Mesendoderm (in vitro differentiated cells): Measurements from ENCODE around the gene SLC12A8.

Experiments
- DNase-seq: peaks from one replicate; pipeline ENCODE4 v3.0.0; 2013
- H2AK5ac ChIP-seq: 2 replicates; pipeline ENCODE4 v1.6.1; 2013; ENCODE audit warnings: low read length, inconsistent platforms
- H2BK120ac ChIP-seq: 2 replicates; pipeline ENCODE4 v1.6.1; 2013; ENCODE audit warnings: low read depth, mild to moderate bottlenecking, low read length, moderate library complexity, mixed read lengths
- H2BK15ac ChIP-seq: replicated peaks from 2 replicates; pipeline ENCODE4 v1.6.1; 2013; ENCODE audit warnings: low read depth, mild to moderate bottlenecking, moderate library complexity
- H2BK5ac ChIP-seq: 2 replicates; pipeline ENCODE4 v1.6.1; 2013; ENCODE audit warnings: low read length, inconsistent platforms
- H3K18ac ChIP-seq: 2 replicates; pipeline ENCODE4 v1.6.1; 2013; ENCODE audit warnings: mild to moderate bottlenecking, low read length, mixed read lengths
- H3K23ac ChIP-seq: one replicate; pipeline ENCODE4 v1.6.1; 2013; ENCODE audit warnings: low read length
- H3K27ac ChIP-seq: 2 replicates; pipeline ENCODE4 v1.5.1; 2013; ENCODE audit warnings: low read depth, mild to moderate bottlenecking, inconsistent platforms, low read length, moderate library complexity
- H3K27me3 ChIP-seq: 2 replicates; pipeline ENCODE4 v1.6.1; 2013; ENCODE audit warnings: low read length, control low read depth, mild to moderate bottlenecking, inconsistent platforms; ENCODE audit not compliant: insufficient read depth, poor library complexity
- H3K36me3 ChIP-seq: 2 replicates; pipeline ENCODE4 v1.6.1; 2013; ENCODE audit warnings: low read length, inconsistent platforms; ENCODE audit not compliant: control insufficient read depth, insufficient read depth
- H3K4ac ChIP-seq: one replicate; pipeline ENCODE4 v1.6.1; 2013; ENCODE audit warnings: low read depth, mild to moderate bottlenecking, low read length, moderate library complexity
- H3K4me1 ChIP-seq: 2 replicates; pipeline ENCODE4 v1.6.1; 2013; ENCODE audit warnings: low read depth, low read length, inconsistent platforms; ENCODE audit not compliant: control insufficient read depth
- H3K4me2 ChIP-seq: 2 replicates; pipeline ENCODE4 v1.6.1; 2013; ENCODE audit warnings: low read length
- H3K4me3 ChIP-seq: 2 replicates; pipeline ENCODE4 v1.5.1; 2013; ENCODE audit warnings: mild to moderate bottlenecking, low read length
- H3K56ac ChIP-seq: one replicate; pipeline ENCODE4 v1.6.1; 2013; ENCODE audit warnings: low read length
- H3K79me1 ChIP-seq: 2 replicates; pipeline ENCODE4 v1.6.1; 2013; ENCODE audit warnings: low read length, inconsistent platforms
- H3K79me2 ChIP-seq: 2 replicates; pipeline ENCODE4 v1.6.1; 2013; ENCODE audit warnings: mild to moderate bottlenecking, low read length; ENCODE audit not compliant: control insufficient read depth, insufficient read depth
- H3K9ac ChIP-seq: 2 replicates; pipeline ENCODE4 v1.6.1; 2013; ENCODE audit warnings: low read length, inconsistent platforms
- H4K5ac ChIP-seq: one replicate; pipeline ENCODE4 v1.6.1; 2013; ENCODE audit warnings: low read length
- H4K8ac ChIP-seq: one replicate; pipeline ENCODE4 v1.6.1; 2013; ENCODE audit warnings: low read depth, mild to moderate bottlenecking, control low read depth, low read length, moderate library complexity
- WGBS: extraction: QIAGEN DNeasy Blood & Tissue Kit; methylation state at CpG from one replicate; pipeline ENCODE4 v1.1.7; 2013; ENCODE audit warnings: low lambda C conversion rate, missing lambda C conversion rate; ENCODE audit not compliant: insufficient coverage; ENCODE audit errors: extremely low coverage; 5-methylcytosine and 5-hydroxymethylcytosine counted together

SLC12A8 gene

GRCh38 chr3:125039131-125040100, 173.1 kb downstream of the SLC12A8 start:
- no peak overlapping the region for H3K23ac ChIP-seq
- peak; percentile 84 for DNase-seq
- H2BK5ac ChIP-seq, result peak overlapping the region; percentile 61
- H3K27ac ChIP-seq, result peak overlapping the region; percentile 27
- H3K4me3 ChIP-seq, result no peak overlapping the region
- H2AK5ac ChIP-seq, result no peak overlapping the region
- H3K4ac ChIP-seq, result no peak overlapping the region
- H3K27me3 ChIP-seq, result no peaks in the 10 kb centered on the region
- peaks cover 24% of the 10 kb centered on the region for H3K79me1 ChIP-seq
- H3K18ac ChIP-seq, result peak overlapping the region; percentile 83
- H2BK120ac ChIP-seq, result peak overlapping the region; percentile 76
- H3K9ac ChIP-seq, result peak overlapping the region; percentile 2
- peaks cover 72% of the 10 kb centered on the region for H3K79me2 ChIP-seq
- no peak overlapping the region for H4K8ac ChIP-seq
- no peak overlapping the region for H3K4me2 ChIP-seq
- no peak overlapping the region for H4K5ac ChIP-seq
- H3K56ac ChIP-seq, result peak overlapping the region; percentile 72
- peaks cover 1% of the 10 kb centered on the region for H3K36me3 ChIP-seq
- WGBS, result no CpG with 5 or more reads among the region's 11 CpGs
- no peak overlapping the region for H2BK15ac ChIP-seq
- peaks cover 31% of the 10 kb centered on the region for H3K4me1 ChIP-seq

GRCh38 chr3:125037498-125038150, 174.9 kb downstream of the SLC12A8 start:
- Histone ChIP-seq H3K4me3 (no peak overlapping the region), H2AK5ac (no peak overlapping the region), H2BK15ac (no peak overlapping the region), H3K56ac (no peak overlapping the region), H3K79me2 (peaks cover 65% of the 10 kb centered on the region), H3K36me3 (no peaks in the 10 kb centered on the region), H3K4ac (no peak overlapping the region), H3K9ac (no peak overlapping the region), H3K4me2 (no peak overlapping the region), H4K8ac (no peak overlapping the region), H2BK120ac (no peak overlapping the region), H3K4me1 (peaks cover 22% of the 10 kb centered on the region), H3K23ac (no peak overlapping the region), H3K27ac (no peak overlapping the region), H3K79me1 (peaks cover 19% of the 10 kb centered on the region), H2BK5ac (no peak overlapping the region), H3K27me3 (no peaks in the 10 kb centered on the region), H4K5ac (no peak overlapping the region), H3K18ac (no peak overlapping the region)
- DNase-seq, result no peak
- no CpG with 5 or more reads among the region's 2 CpGs for WGBS

GRCh38 chr3:125035217-125035616, 177.3 kb downstream of the SLC12A8 start:
- Histone ChIP-seq H3K4ac (no peak overlapping the region), H3K4me2 (no peak overlapping the region), H4K5ac (no peak overlapping the region), H3K36me3 (no peaks in the 10 kb centered on the region), H3K56ac (no peak overlapping the region), H3K18ac (no peak overlapping the region), H3K23ac (no peak overlapping the region), H2BK5ac (no peak overlapping the region), H3K4me3 (no peak overlapping the region), H2BK15ac (no peak overlapping the region), H3K4me1 (peaks cover 26% of the 10 kb centered on the region), H2AK5ac (no peak overlapping the region), H3K27ac (no peak overlapping the region), H3K9ac (no peak overlapping the region), H4K8ac (no peak overlapping the region), H2BK120ac (no peak overlapping the region), H3K27me3 (no peaks in the 10 kb centered on the region), H3K79me1 (peaks cover 27% of the 10 kb centered on the region), H3K79me2 (peaks cover 61% of the 10 kb centered on the region)
- WGBS, result no CpG with 5 or more reads among the region's 5 CpGs
- no peak for DNase-seq

- WGBS, result no CpG with 5 or more reads among the region's 14 CpGs
- H2BK120ac ChIP-seq, result no peak overlapping the region
- peaks cover under 1% of the 10 kb centered on the region for H3K36me3 ChIP-seq
- H4K8ac ChIP-seq, result no peak overlapping the region
- no peaks in the 10 kb centered on the region for H3K27me3 ChIP-seq
- H3K27ac ChIP-seq, result no peak overlapping the region
- no peak overlapping the region for H3K4me2 ChIP-seq
- DNase-seq, result no peak
- no peak overlapping the region for H3K56ac ChIP-seq
- no peak overlapping the region for H2AK5ac ChIP-seq
- no peak overlapping the region for H3K4me3 ChIP-seq
- H3K4ac ChIP-seq, result no peak overlapping the region
- H3K4me1 ChIP-seq, result peaks cover 15% of the 10 kb centered on the region
- no peak overlapping the region for H3K23ac ChIP-seq
- H3K9ac ChIP-seq, result no peak overlapping the region
- H4K5ac ChIP-seq, result no peak overlapping the region
- no peak overlapping the region for H2BK15ac ChIP-seq
- peaks cover 51% of the 10 kb centered on the region for H3K79me2 ChIP-seq
- no peak overlapping the region for H3K18ac ChIP-seq
- H3K79me1 ChIP-seq, result peaks cover 29% of the 10 kb centered on the region
- H2BK5ac ChIP-seq, result no peak overlapping the region
These were observed 178.9 kb downstream of the SLC12A8 start for GRCh38 chr3:125033616-125034015.

GRCh38 chr3:125033135-125033534, 179.4 kb downstream of the SLC12A8 start:
- Histone ChIP-seq H3K27ac (no peak overlapping the region), H3K4me1 (peaks cover 10% of the 10 kb centered on the region)

More at GRCh38 chr3:125033135-125033534, 179.4 kb downstream of the SLC12A8 start:
- H4K5ac ChIP-seq, result no peak overlapping the region
- peak overlapping the region; percentile 50 for H3K56ac ChIP-seq
- H3K27me3 ChIP-seq, result no peaks in the 10 kb centered on the region
- DNase-seq, result no peak
- no peak overlapping the region for H2AK5ac ChIP-seq
- H3K23ac ChIP-seq, result peak overlapping the region; percentile 48
- no peak overlapping the region for H2BK120ac ChIP-seq
- H3K18ac ChIP-seq, result peak overlapping the region; percentile 70
- peaks cover 5% of the 10 kb centered on the region for H3K36me3 ChIP-seq
- peaks cover 47% of the 10 kb centered on the region for H3K79me2 ChIP-seq
- no peak overlapping the region for H3K9ac ChIP-seq
- H3K4me3 ChIP-seq, result no peak overlapping the region
- H2BK5ac ChIP-seq, result no peak overlapping the region
- H4K8ac ChIP-seq, result no peak overlapping the region
- WGBS, result no CpG with 5 or more reads among the region's 5 CpGs
- no peak overlapping the region for H2BK15ac ChIP-seq
- no peak overlapping the region for H3K4ac ChIP-seq
- H3K4me2 ChIP-seq, result no peak overlapping the region
- H3K79me1 ChIP-seq, result peaks cover 30% of the 10 kb centered on the region
